NCI-H2029 (cell line): ENCODE data around the gene PPIC.

ENCODE experiments used
- DNase-seq: peaks from one replicate; lab custom pipeline; 2025; lab: John Stamatoyannopoulos, UW

Gene PPIC

GRCh38 chr5:123036391-123037103, at the start of gene PPIC:
TSS of gene PPIC (minus strand) at chr5:123036725. CDS start at chr5:123036625, 100 bp downstream.
- peak; percentile 45 for DNase-seq

GRCh38 chr5:123085638-123086286, 49.2 kb upstream of the PPIC start:
- DNase-seq = no peak

DNA sequence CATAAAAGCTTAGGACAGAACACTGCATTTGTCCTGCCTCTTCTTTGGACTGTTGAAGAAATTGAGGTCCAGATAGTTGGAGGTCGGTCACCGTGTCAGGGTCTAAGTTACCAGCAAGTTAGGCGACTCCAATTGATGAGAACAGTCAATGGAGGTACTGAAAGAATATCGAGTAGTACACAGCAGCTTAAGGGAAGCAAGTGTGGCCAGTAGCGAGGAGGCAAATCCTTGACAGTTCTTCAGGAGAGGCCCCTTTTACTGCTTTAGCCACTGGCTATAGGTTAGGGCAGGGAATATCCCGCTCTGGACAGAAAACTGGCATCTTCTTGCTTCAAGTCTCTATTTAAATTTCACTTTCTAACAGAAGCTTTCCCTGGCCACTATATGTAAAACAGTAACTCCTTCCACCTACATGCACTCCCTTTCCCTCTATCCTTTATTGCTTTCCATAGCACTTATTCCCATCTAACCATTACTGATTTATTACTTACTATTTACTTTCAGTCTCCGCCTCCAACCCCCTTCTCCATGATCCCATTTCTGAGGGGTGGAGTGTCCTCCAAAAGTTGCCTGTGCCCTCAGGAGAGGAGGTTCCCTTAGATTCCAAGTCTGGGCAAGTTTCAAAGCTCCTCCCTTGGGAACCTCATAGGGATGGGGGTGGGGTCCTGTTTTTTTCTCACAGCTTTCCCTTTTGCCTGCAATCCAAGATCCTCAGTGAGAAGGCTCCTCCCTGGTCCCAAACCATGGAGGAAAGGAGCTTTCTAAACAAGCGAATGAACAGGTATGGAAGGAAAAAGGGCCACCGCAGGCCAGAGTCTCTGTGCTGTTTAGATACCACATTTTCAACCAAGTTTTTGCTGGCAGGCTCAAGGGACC, 48.4 kb upstream of the PPIC start:
- DNase-seq = no peak

GRCh38 chr5:123083298-123083697, 46.8 kb upstream of the PPIC start:
- DNase-seq = no peak

DNA sequence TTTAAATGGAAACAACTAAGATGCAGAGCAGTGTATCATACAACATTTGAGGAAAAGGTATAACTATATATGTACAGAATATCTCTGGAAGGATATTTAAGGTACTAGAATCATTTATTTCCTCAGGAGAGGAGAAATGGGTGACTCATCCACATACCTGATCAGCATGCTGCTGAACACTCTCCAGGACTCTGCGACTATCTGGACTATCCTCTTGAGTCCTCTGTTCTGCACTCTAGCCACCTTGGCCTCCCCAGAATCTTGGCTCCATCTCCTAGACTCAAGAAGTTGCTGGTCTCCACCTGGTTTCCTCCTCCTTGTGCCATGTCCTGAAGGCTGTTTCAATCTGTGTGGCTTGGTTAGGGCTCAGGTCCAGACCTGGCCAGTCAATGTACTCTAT, 43.7 kb upstream of the PPIC start:
- no peak for DNase-seq

- no peak for DNase-seq
Measured at GRCh38 chr5:123075521-123076163, 39.1 kb upstream of the PPIC start.

GRCh38 chr5:123068368-123068938, 31.9 kb upstream of the PPIC start:
- no peak for DNase-seq

GRCh38 chr5:123066016-123066415, 29.5 kb upstream of the PPIC start:
- DNase-seq = no peak

DNA sequence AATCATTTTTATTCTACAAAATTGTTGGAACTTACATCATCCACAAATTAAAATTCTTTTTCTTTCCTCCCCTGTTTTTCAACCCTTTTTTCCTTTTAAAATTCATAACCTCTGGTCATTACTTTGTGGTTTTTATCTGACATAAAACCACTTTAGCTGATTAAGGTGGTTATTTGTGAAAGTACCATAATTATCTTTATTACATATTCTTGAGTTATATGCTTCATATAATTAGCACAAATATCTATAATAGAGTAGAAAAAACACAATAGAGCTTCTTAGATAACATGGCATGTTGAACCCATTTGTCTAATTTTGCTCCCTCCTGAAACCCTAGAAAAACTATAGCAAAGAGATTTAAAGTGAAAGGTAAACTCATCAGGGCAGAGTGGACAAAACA, 22.9 kb upstream of the PPIC start:
- no peak for DNase-seq

DNA sequence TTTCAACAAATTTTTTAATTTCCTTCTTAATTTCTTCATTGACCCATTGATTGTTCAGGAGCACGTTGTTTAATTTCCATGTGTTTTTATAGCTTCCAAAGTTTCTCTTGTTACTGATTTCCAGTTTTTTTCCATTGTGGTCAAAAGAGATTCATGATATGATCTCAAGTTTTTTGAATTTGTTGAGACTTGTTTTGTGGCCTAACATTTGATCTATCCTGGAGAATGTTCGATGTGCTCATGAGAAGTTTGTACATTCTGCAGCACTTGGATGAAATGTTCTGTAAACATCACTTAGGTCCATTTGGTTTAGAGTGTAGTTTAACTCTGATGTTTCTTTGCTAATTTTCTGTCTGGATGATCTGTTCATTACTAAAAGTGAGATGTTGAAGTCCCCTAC, 14.7 kb upstream of the PPIC start:
- no peak for DNase-seq

DNA sequence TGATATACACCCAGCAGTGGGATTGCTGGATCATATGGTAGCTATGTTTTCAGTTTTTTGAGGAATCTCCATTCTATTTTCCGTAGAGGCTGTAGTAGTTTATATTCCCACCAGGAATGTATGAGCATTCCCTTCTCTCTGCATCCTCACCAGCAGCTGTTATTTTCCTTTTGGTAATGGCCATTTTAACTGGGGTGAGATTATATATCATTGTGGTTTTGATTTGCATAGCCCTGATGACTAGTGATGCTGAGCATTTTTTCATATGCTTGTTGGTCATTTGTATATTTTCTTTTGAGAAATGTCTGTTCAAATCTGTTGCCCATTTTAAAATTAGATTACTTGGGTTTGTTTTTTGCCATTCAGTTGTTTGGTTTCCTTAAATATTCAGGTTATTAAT, 11.2 kb upstream of the PPIC start:
- DNase-seq = no peak

DNA sequence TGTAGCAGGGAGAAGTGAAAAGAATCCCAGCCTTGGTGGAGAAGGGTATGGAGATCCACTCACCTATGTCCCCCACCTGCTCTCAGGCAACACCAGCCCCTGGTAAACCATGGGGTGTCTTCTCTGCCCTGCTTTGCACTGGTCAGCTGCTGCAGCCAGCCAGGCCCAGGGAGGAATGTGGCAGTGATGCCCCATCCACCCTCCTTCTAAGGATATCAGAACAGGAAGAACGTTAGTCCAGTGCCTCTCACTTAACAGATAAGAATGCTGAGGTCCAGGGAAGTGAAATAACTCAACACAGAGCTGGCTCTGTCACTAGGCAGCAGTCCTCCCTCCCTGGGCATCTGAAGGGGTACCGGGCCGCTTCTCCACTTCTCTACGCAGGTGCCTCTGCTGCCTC, 9.7 kb upstream of the PPIC start:
- DNase-seq = no peak

GRCh38 chr5:123044926-123045617, 8.5 kb upstream of the PPIC start:
- no peak for DNase-seq

GRCh38 chr5:123039673-123040072, 3.1 kb upstream of the PPIC start:
- no peak for DNase-seq

DNA sequence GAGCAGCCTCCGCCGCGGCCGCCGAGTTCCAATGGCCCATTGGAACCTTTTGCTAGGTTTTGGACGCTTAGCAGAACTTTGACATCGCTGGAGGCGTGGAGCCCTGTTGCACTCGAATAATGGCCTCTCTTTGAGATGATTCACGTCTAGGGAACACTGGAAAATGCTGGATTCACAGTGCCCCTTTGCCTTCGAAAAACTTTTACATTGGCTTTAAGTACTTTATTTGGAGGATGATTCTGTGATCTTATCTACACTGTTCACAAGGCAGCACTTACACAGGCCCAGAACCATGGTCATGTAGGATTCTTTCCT, 536 bp upstream of the PPIC start:
- no peak for DNase-seq

GRCh38 chr5:123035918-123036390, 571 bp downstream of the PPIC start:
- DNase-seq = no peak

DNA sequence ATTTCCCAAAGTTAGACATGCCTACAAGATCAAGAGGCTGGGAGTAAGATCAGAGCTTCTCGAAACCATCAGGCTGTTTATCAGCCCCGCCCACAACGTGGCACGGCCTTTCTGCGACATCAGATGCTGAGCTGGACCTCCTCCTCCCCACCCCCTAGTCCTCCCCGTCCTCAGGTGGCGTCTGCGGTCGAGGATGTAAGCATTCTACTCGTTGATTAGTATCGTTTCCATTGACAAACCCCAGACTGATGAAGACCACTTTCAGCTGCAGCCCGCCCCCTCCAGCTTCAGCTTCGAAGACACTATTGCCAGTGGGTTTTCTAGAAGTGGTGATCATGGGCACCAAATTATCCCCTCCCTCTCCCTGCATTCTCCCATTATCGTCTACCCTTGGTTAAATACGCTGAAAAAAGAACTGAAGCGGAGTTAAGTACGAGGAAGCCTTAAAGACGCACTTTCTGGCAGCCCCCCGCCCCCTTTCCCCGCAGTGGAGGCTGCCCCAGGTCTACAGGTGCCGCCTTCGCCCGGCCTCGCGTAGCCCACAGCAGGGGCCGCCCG, 1.1 kb downstream of the PPIC start:
- DNase-seq = peak; percentile 48

DNA sequence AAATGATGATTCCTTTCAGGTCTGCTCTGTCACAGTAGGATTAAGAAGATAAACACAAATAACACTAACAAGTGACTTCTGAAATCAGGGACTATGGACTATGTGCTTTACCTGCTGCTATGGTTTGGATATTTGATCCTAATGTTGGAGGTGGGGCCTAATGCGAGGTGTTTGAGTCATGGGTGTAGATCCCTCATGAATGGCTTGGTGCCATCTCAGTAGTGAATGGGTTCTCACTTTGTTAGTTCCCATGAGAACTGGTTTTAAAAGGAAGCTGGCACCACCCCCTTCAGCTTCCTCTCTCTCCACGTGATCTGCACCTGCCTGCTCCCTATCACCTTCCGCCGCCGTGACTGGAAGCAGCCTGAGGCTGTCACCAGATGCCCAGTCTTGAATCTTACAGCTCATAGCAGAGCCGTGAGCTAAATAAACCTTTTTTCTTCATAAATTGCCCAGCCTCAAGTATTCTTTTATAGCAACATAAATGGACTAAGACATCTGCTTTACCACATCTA, 3.3 kb downstream of the PPIC start:
- peak; percentile 83 for DNase-seq

GRCh38 chr5:123028222-123028621, 8.3 kb downstream of the PPIC start:
- no peak for DNase-seq

- no peak for DNase-seq
Measured at GRCh38 chr5:123014689-123015088, 21.8 kb downstream of the PPIC start.

GRCh38 chr5:123012321-123012720, 24.2 kb downstream of the PPIC start:
- no peak for DNase-seq
